DOHH2 (cell line): Measurements from ENCODE around the gene TAF5L.

Source experiments
- EZH2phosphoT487 ChIP-seq: fragments of 200-600 bp; sonication (generic); IDR thresholded peaks from 2 replicates; pipeline ENCODE4 v1.6.1; 2017; ENCODE audit warnings: borderline replicate concordance, mild to moderate bottlenecking, antibody characterized with exemption, low read length, moderate library complexity, mixed read lengths
- TF ChIP-seq, protein P1 (sequence below): fragments of 200-600 bp; sonication (generic); IDR thresholded peaks from one replicate; pipeline ENCODE4 v1.5.1; 2014; ENCODE audit warnings: antibody characterized with exemption, mild to moderate bottlenecking, low read depth, low read length; ENCODE audit not compliant: poor library complexity, severe bottlenecking

DNA sequence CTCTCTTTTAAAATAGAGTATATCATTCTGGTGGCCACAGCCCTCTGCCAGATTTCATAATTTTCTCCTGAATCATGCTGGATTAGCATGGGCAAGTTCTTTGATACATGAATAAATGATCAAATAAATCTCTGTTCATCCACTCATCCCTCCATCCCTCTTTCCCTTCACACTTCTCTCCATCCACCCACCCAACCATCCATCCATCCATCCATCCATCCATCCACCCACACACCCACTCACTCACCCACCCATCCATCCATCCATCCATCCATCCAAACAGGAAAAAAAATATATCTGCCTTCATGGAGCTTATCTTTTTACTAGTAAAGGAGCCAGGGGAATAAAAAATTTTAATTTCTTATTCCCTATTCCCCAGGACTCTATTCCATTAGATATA is 49.5 kb upstream of the TAF5L start:
- TF ChIP-seq, protein P1, sequence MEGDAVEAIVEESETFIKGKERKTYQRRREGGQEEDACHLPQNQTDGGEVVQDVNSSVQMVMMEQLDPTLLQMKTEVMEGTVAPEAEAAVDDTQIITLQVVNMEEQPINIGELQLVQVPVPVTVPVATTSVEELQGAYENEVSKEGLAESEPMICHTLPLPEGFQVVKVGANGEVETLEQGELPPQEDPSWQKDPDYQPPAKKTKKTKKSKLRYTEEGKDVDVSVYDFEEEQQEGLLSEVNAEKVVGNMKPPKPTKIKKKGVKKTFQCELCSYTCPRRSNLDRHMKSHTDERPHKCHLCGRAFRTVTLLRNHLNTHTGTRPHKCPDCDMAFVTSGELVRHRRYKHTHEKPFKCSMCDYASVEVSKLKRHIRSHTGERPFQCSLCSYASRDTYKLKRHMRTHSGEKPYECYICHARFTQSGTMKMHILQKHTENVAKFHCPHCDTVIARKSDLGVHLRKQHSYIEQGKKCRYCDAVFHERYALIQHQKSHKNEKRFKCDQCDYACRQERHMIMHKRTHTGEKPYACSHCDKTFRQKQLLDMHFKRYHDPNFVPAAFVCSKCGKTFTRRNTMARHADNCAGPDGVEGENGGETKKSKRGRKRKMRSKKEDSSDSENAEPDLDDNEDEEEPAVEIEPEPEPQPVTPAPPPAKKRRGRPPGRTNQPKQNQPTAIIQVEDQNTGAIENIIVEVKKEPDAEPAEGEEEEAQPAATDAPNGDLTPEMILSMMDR = no peak
- TF ChIP-seq EZH2phosphoT487 = no peak
